ENCODE data around the gene TBXAS1. TPM values are rescaled to one million over a fixed set of nuclear protein-coding genes. Genes with fewer than 3 reads are reported as not detected.

The TBXAS1 gene
- polyA plus RNA-seq, 1 donor from 2014 or later: 0.93 TPM

DNA sequence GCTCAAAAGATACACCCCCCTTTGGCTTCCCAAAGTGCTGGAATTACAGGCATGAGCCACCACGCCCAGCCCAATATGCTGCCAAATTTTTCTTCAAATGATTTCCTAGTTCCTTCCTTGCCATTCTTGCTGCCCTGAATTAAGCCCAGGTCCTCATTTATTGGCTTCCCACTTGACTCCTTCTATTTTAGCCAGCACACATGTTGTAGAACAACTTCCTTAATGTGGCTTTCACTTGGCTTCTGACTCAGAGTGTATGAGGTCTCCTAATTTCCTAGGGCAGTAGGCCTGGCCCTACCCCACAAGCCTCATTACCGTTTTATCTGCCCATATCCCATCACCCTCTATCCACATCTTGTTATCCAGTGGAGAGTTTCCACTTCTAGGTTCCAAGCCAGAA, 29.5 kb upstream of the TBXAS1 start:
- Histone ChIP-seq H4K20me1 (ENCODE audit: insufficient read depth) (no peaks in the 10 kb centered on the region), H2AFZ (ENCODE audit: low read depth, low read length) (no peak overlapping the region), H3K9me3 (ENCODE audit: low read length) (peaks cover 3% of the 10 kb centered on the region), H3F3A (ENCODE audit: insufficient read depth, low read length, poor library complexity, severe bottlenecking) (no peaks in the 10 kb centered on the region), H3K4me2 (ENCODE audit: low read length) (no peak overlapping the region), H3K9me2 (ENCODE audit: insufficient read depth, low read length) (no peaks in the 10 kb centered on the region), H3K9ac (ENCODE audit: low read length) (no peak overlapping the region), H3K4me3 (ENCODE audit: low read length) (no peak overlapping the region), H3K79me2 (replicated peaks; ENCODE audit: insufficient read depth, low read length) (no peaks in the 10 kb centered on the region), H3K27me3 (ENCODE audit: insufficient read depth, low read depth, low read length) (no peaks in the 10 kb centered on the region), H3K27ac (ENCODE audit: low read length) (no peak overlapping the region), H3K36me3 (ENCODE audit: insufficient read depth, low read length) (no peaks in the 10 kb centered on the region)
- TF ChIP-seq SMC3 (conservative IDR thresholded peaks at IDR 0.05; ENCODE audit: poor library complexity) (no peak), MXI1 (conservative IDR thresholded peaks at IDR 0.05; ENCODE audit: poor library complexity, severe bottlenecking) (no peak), RAD21 (conservative IDR thresholded peaks at IDR 0.05) (no peak), POLR2AphosphoS5 (IDR thresholded peaks at IDR 0.05) (no peak), EZH2 (IDR thresholded peaks at IDR 0.05; ENCODE audit: borderline replicate concordance, insufficient read depth, low read length, poor library complexity, severe bottlenecking) (no peak), TAF1 (IDR thresholded peaks at IDR 0.05; ENCODE audit: low read depth) (no peak), EP300 (conservative IDR thresholded peaks at IDR 0.05; ENCODE audit: poor library complexity, severe bottlenecking) (no peak), CTCF (IDR thresholded peaks at IDR 0.05; ENCODE audit: poor library complexity, severe bottlenecking) (no peak)
- TF ChIP-seq, protein P1, sequence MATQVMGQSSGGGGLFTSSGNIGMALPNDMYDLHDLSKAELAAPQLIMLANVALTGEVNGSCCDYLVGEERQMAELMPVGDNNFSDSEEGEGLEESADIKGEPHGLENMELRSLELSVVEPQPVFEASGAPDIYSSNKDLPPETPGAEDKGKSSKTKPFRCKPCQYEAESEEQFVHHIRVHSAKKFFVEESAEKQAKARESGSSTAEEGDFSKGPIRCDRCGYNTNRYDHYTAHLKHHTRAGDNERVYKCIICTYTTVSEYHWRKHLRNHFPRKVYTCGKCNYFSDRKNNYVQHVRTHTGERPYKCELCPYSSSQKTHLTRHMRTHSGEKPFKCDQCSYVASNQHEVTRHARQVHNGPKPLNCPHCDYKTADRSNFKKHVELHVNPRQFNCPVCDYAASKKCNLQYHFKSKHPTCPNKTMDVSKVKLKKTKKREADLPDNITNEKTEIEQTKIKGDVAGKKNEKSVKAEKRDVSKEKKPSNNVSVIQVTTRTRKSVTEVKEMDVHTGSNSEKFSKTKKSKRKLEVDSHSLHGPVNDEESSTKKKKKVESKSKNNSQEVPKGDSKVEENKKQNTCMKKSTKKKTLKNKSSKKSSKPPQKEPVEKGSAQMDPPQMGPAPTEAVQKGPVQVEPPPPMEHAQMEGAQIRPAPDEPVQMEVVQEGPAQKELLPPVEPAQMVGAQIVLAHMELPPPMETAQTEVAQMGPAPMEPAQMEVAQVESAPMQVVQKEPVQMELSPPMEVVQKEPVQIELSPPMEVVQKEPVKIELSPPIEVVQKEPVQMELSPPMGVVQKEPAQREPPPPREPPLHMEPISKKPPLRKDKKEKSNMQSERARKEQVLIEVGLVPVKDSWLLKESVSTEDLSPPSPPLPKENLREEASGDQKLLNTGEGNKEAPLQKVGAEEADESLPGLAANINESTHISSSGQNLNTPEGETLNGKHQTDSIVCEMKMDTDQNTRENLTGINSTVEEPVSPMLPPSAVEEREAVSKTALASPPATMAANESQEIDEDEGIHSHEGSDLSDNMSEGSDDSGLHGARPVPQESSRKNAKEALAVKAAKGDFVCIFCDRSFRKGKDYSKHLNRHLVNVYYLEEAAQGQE (IDR thresholded peaks at IDR 0.05; ENCODE audit: borderline replicate concordance): no peak

DNA sequence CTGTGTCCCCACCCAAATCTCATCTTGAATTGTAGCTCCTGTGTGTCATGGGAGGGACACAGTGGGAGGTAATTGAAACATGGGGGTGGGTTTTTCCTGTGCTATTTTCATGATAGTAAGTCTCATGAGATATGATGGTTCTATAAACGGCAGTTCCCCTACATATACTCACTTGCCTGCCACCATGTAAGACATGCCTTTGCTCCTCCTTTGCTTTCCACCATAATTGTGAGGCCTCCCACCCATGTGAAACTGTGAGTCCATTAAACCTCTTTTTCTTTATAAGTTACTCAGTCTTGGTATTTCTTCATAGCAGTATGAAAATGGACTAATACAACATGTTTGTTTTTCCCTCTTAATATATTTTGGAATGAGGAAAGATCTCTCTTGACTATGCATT, 24.5 kb upstream of the TBXAS1 start:
- Histone ChIP-seq H3K27me3 (ENCODE audit: insufficient read depth, low read depth, low read length) (no peaks in the 10 kb centered on the region), H3F3A (ENCODE audit: insufficient read depth, low read length, poor library complexity, severe bottlenecking) (no peaks in the 10 kb centered on the region), H3K9ac (ENCODE audit: low read length) (no peak overlapping the region), H3K9me2 (ENCODE audit: insufficient read depth, low read length) (no peaks in the 10 kb centered on the region), H2AFZ (ENCODE audit: low read depth, low read length) (no peak overlapping the region), H3K27ac (ENCODE audit: low read length) (no peak overlapping the region), H3K4me3 (ENCODE audit: low read length) (no peak overlapping the region), H3K36me3 (ENCODE audit: insufficient read depth, low read length) (no peaks in the 10 kb centered on the region), H3K4me2 (ENCODE audit: low read length) (no peak overlapping the region), H3K9me3 (ENCODE audit: low read length) (peaks cover 3% of the 10 kb centered on the region), H4K20me1 (ENCODE audit: insufficient read depth) (no peaks in the 10 kb centered on the region), H3K79me2 (replicated peaks; ENCODE audit: insufficient read depth, low read length) (no peaks in the 10 kb centered on the region)
- no peak for TF ChIP-seq EZH2 (IDR thresholded peaks at IDR 0.05; ENCODE audit: borderline replicate concordance, insufficient read depth, low read length, poor library complexity, severe bottlenecking)
- no peak for TF ChIP-seq CTCF (IDR thresholded peaks at IDR 0.05; ENCODE audit: poor library complexity, severe bottlenecking)
- TF ChIP-seq POLR2AphosphoS5 (IDR thresholded peaks at IDR 0.05): no peak

Measured in neural cell (in vitro differentiated cells).